Heart left ventricle (tissue), 16 donors: ENCODE data around the gene DLX5. TPM values are rescaled to one million over a fixed set of nuclear protein-coding genes. Genes with fewer than 3 reads are reported as not detected.

ENCODE experiments used
- ATAC-seq, 4 donors: fragments of 200-7000 bp; cut with Tn5 transposase; one replicate each; pipeline ENCODE4 v1.9.1; 2020 to 2022; ENCODE audit warnings: moderate library complexity in 4 of 4, mild to moderate bottlenecking in 3 of 4, moderate number of reproducible peaks in 1 of 4
- DNase-seq, 5 donors: peaks; one replicate each; pipeline ENCODE4 v3.0.0-alpha.2; 2020
- H3K27ac ChIP-seq, 12 donors: fragments of 200-600 bp; sonication (generic) in 4 of 12; one replicate each; pipeline versions ENCODE4 v1.5.0 to v1.8.0; 2016 to 2022; ENCODE audit warnings: mild to moderate bottlenecking in 2 of 12
- H3K27me3 ChIP-seq, 9 donors: fragments of 200-600 bp; sonication (generic) in 2 of 9; one replicate each; pipeline versions ENCODE4 v1.5.1 to v1.8.0; 2016 to 2022; ENCODE audit warnings: mild to moderate bottlenecking in 3 of 9
- H3K36me3 ChIP-seq, 9 donors: fragments of 200-600 bp; sonication (generic) in 2 of 9; one replicate each; pipeline versions ENCODE4 v1.5.0 to v1.8.0; 2018 to 2022; ENCODE audit warnings: mild to moderate bottlenecking in 2 of 9
- H3K4me1 ChIP-seq, 12 donors: fragments of 200-600 bp; sonication (generic) in 4 of 12; one replicate each; pipeline versions ENCODE4 v1.5.0 to v1.8.0; 2016 to 2022; ENCODE audit warnings: mild to moderate bottlenecking in 3 of 12
- H3K4me3 ChIP-seq, 12 donors: fragments of 200-600 bp; sonication (generic) in 4 of 12; one replicate each; pipeline versions ENCODE4 v1.5.0 to v1.8.0; 2017 to 2022; ENCODE audit warnings: mild to moderate bottlenecking in 9 of 12, moderate library complexity in 4 of 12
- H3K9me3 ChIP-seq, 12 donors: fragments of 200-600 bp; sonication (generic) in 4 of 12; one replicate each; pipeline versions ENCODE4 v1.5.0 to v1.8.0; 2016 to 2022; ENCODE audit warnings: mild to moderate bottlenecking in 1 of 12
- POLR2A ChIP-seq, 2 donors: fragments of 450-650 bp; IDR thresholded peaks; one replicate each; pipeline ENCODE4 v1.6.1; 2017; ENCODE audit warnings: antibody characterized with exemption in 2 of 2, mild to moderate bottlenecking in 2 of 2, moderate library complexity in 2 of 2
- WGBS, 4 donors: extraction: QIAGEN DNeasy Blood & Tissue Kit in 2 of 4; methylation state at CpG; one replicate each; pipeline versions ENCODE4 v1.1.5 to v1.1.7; 2013 to 2018; 5-methylcytosine and 5-hydroxymethylcytosine counted together
- intact Hi-C, 10 donors: fragments of 100-400 bp; cut with DNase I; formaldehyde crosslinking; loops; one replicate each; pipeline versions ENCODE4 v1.11.1 to v1.14.2; 2022
- polyA plus RNA-seq, 2 donors: library from polyadenylated mRNA; stranded (reverse); fragments of 200-250 nt; gene quantifications; one replicate each; pipeline ENCODE4 v1.2.3, GENCODE V29; 2013
- total RNA-seq, 9 donors: library from RNA; depleted of rRNA in 2 of 9; stranded (reverse); fragments of >200 nt in 2 of 9; fragmentation: NEBNext Ultra II Directional in 3 of 9; extraction: Animal tissue kit (Norgen Biotek cat#: 25700) in 3 of 9; gene quantifications; one replicate each; pipeline versions ENCODE4 v1.1.0 to v1.2.4, GENCODE V29; 2016 to 2023
- TF ChIP-seq, protein P1 (sequence below), 12 donors: fragments of 200-600 bp; sonication (generic) in 4 of 12; IDR thresholded peaks; one replicate each; pipeline versions ENCODE4 v1.5.0 to v1.8.0; 2018 to 2022; ENCODE audit warnings: antibody characterized with exemption in 12 of 12, mild to moderate bottlenecking in 5 of 12
- donor health status: ischemic (EF 13 %, LVEDD 7.1; RV severe dilation, severe dysfunction).
- donor health status: healthy with polysubstance abuse.
- donor health status: DM: no; HTN: yes; CAD: no.
- donor health status: DM: no; HTN: no; CAD: no.
- donor health status: ischemic (EF 25% LVEDD 6.9; RV normal size, moderate dysfunction).
- donor health status: ischemic (EF 25% LVEDD 5.7; RV mildly dilated, moderate dysfunction).
- donor health status: healthy.
- donor health status: DM: yes; HTN: yes; CAD: no.
- donor health status: ischemic (EF 35%, LVEDD 5.7; RV mildly dilated, moderate dysfunction).
- donor health status: nonischemic (EF 11% LVEDD 7.7; RV severe dilation, severe dysfunction).
- donor health status: DM: yes; HTN: yes; CAD: no.
- donor health status: PGD.
- donor health status: ischemic (EF 29% LVEDD 5.4; RV normal size, mild dysfunction).
- donor health status: nonischemic (EF 23%, LVEDD 6.1; RV moderate dilation, normal function).

The DLX5 gene
- total and polyA plus RNA-seq, 11 donors: 0.08 to 0.27 (median 0.24) TPM; not detected in 7

GRCh38 chr7:96997512-96998032 lies 27.1 kb downstream of the DLX5 start:
- DNase-seq: no peak
- no peak for TF ChIP-seq POLR2A (IDR thresholded peaks at IDR 0.05)
- TF ChIP-seq, protein P1, sequence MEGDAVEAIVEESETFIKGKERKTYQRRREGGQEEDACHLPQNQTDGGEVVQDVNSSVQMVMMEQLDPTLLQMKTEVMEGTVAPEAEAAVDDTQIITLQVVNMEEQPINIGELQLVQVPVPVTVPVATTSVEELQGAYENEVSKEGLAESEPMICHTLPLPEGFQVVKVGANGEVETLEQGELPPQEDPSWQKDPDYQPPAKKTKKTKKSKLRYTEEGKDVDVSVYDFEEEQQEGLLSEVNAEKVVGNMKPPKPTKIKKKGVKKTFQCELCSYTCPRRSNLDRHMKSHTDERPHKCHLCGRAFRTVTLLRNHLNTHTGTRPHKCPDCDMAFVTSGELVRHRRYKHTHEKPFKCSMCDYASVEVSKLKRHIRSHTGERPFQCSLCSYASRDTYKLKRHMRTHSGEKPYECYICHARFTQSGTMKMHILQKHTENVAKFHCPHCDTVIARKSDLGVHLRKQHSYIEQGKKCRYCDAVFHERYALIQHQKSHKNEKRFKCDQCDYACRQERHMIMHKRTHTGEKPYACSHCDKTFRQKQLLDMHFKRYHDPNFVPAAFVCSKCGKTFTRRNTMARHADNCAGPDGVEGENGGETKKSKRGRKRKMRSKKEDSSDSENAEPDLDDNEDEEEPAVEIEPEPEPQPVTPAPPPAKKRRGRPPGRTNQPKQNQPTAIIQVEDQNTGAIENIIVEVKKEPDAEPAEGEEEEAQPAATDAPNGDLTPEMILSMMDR (IDR thresholded peaks at IDR 0.05): no peak
- WGBS, 4 donors: 4 to 7% (median 5%) methylated on average over 20 to 23 of the region's 23 CpGs
- peaks cover 75 to 100% (median 94%) of the 10 kb centered on the region in 9 donors for H3K27me3 ChIP-seq
- no peaks in the 10 kb centered on the region for H3K36me3 ChIP-seq
- H3K27ac ChIP-seq: no peak overlapping the region
- no peak overlapping the region for H3K4me3 ChIP-seq
- no peaks in the 10 kb centered on the region for H3K9me3 ChIP-seq
- ATAC-seq: no peak
- intact Hi-C loops: no loop called here
- peaks cover 0 to 10% (median 0%) of the 10 kb centered on the region in 12 donors for H3K4me1 ChIP-seq

GRCh38 chr7:96996958-96997511 lies 27.6 kb downstream of the DLX5 start:
- ATAC-seq (no peak), DNase-seq (no peak)
- intact Hi-C loops: no loop called here
- no peaks in the 10 kb centered on the region for H3K36me3 ChIP-seq
- H3K9me3 ChIP-seq: no peaks in the 10 kb centered on the region
- H3K27me3 ChIP-seq: peaks cover 76 to 100% (median 94%) of the 10 kb centered on the region in 9 donors
- no peak overlapping the region for H3K27ac ChIP-seq
- 2 to 6% (median 4%) methylated on average over 14 of the region's 14 CpGs for WGBS, 4 donors
- peaks cover 0 to 16% (median 0%) of the 10 kb centered on the region in 12 donors for H3K4me1 ChIP-seq
- H3K4me3 ChIP-seq: no peak overlapping the region
- TF ChIP-seq, protein P1 (IDR thresholded peaks at IDR 0.05): no peak
- no peak for TF ChIP-seq POLR2A (IDR thresholded peaks at IDR 0.05)

DNA sequence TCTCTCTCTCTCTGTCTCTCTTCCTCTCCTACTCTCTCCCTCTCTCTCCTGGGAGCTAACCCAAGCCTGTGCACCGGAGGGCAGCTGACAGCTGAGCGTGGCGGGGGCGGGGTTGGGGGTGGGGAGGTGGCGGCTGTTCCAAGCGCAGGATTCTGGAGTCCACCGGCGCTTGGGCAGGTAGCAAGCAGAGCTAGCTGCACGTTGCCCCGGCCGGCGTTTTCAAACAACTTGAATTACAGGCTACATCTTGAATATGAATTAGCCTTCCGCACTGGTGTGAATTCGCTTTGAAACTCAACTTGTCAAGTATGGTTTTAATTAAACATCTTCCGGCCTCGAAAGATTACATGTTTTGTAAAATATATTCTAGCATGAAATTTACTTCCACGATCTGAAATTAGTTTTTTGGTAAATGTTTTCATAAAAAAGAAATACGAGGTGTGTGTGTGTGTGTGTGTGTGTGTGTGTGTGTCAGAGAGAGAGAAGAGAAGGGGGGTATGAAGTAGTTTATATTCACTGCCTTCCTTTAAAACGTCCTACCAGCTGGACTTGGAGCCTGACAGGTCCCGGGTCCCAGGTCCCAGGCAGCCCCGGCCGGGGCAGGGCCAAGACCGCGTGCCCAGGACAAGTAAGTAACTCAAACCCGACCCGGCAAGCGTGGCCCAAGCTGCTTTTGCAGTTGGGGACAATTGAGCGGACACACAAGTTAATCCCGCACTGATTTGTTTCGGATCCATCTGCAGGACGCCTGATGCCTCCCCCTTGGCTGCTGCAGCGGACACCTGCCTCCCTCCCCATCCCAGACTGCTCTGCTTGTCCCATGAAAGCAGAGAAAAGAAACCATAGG lies 28.3 kb downstream of the DLX5 start:
- intact Hi-C loops: no loop called here

More for the DNA sequence above, 28.3 kb downstream of the DLX5 start:
- DNase-seq (no peak), ATAC-seq (no peak)
- no peak overlapping the region for H3K27ac ChIP-seq
- 2% methylated on average over 31 to 32 of the region's 32 CpGs for WGBS, 4 donors
- TF ChIP-seq, protein P1 (IDR thresholded peaks at IDR 0.05): no peak
- no peak for TF ChIP-seq POLR2A (IDR thresholded peaks at IDR 0.05)
- no peaks in the 10 kb centered on the region for H3K9me3 ChIP-seq
- no peaks in the 10 kb centered on the region for H3K36me3 ChIP-seq
- no peak overlapping the region for H3K4me3 ChIP-seq
- peaks cover 0 to 17% (median 0%) of the 10 kb centered on the region in 12 donors for H3K4me1 ChIP-seq
- H3K27me3 ChIP-seq: peaks cover 73 to 100% (median 94%) of the 10 kb centered on the region in 9 donors
